ENCODE data around the gene POLG. TPM values are rescaled to one million over a fixed set of nuclear protein-coding genes. Genes with fewer than 3 reads are reported as not detected.
A peak's percentile ranks its signal among the peaks of the same experiment; 100 is the strongest.
"Not testable (repeated sequence)": the region's sequence is repeated elsewhere in the genome, so short reads cannot be mapped to it uniquely, and the experiment has no call there.

The POLG gene
- total RNA-seq, 1 donor from 2014 or later, result 55.0 TPM

DNA sequence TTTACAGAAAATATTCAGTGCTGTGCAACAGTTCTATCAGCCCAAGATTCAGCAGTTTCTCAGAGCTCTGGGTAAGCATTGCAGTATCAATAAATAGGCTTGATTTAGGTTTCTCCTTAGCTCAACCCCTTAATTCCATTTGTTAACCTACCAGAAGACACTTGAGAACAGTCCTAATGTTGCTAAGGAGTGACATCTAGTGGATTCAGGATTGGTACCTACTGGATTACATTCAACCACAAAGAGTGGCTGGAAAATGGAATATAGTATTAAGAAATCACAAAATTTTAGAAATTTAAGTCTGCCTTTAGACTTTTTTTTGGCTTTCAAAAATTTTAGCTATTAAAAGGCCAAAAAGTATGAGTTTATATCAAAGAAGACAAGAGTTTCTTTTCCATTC lies 34.7 kb downstream of the POLG start:
- H3K36me3 Mint-ChIP-seq, result peaks cover 26% of the 10 kb centered on the region
- TF ChIP-seq, protein P1, sequence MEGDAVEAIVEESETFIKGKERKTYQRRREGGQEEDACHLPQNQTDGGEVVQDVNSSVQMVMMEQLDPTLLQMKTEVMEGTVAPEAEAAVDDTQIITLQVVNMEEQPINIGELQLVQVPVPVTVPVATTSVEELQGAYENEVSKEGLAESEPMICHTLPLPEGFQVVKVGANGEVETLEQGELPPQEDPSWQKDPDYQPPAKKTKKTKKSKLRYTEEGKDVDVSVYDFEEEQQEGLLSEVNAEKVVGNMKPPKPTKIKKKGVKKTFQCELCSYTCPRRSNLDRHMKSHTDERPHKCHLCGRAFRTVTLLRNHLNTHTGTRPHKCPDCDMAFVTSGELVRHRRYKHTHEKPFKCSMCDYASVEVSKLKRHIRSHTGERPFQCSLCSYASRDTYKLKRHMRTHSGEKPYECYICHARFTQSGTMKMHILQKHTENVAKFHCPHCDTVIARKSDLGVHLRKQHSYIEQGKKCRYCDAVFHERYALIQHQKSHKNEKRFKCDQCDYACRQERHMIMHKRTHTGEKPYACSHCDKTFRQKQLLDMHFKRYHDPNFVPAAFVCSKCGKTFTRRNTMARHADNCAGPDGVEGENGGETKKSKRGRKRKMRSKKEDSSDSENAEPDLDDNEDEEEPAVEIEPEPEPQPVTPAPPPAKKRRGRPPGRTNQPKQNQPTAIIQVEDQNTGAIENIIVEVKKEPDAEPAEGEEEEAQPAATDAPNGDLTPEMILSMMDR (conservative IDR thresholded peaks at IDR 0.05), result peak; percentile 37
- no peaks in the 10 kb centered on the region for H3K4me1 Mint-ChIP-seq (ENCODE audit: unreplicated experiment)
- no peak overlapping the region for H3K27ac Mint-ChIP-seq
- H3K4me3 Mint-ChIP-seq, result no peak overlapping the region
- no peak for DNase-seq (ENCODE audit: extremely low spot score, unreplicated experiment)
- no peaks in the 10 kb centered on the region for H3K27me3 Mint-ChIP-seq
- H3K9me3 Mint-ChIP-seq, result no peaks in the 10 kb centered on the region

DNA sequence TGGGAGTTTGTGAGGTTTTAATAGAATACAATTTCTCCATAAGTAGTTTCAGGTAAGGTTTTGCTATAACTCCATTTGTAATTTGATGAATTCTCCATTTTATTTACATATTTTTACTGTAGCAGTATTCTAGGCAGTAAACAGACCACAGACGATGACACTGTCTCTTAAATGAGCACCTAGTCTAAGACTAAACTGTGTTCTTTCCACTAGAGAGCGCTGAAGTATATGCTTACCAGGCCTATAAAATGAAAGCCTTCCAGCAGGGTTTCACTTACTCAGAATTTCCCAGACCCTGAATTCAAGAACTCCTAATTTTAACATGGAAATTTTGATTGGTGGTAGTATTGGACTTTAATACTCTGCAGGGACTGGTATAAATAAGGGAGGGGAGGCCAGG lies 41.6 kb downstream of the POLG start:
- H3K9me3 Mint-ChIP-seq, result no peaks in the 10 kb centered on the region
- no peak for DNase-seq (ENCODE audit: extremely low spot score, unreplicated experiment)
- no peaks in the 10 kb centered on the region for H3K4me1 Mint-ChIP-seq (ENCODE audit: unreplicated experiment)
- no peak overlapping the region for H3K27ac Mint-ChIP-seq
- no peaks in the 10 kb centered on the region for H3K27me3 Mint-ChIP-seq
- TF ChIP-seq, protein P1 (conservative IDR thresholded peaks at IDR 0.05), result no peak
- H3K4me3 Mint-ChIP-seq, result no peak overlapping the region
- H3K36me3 Mint-ChIP-seq, result peaks cover 26% of the 10 kb centered on the region

DNA sequence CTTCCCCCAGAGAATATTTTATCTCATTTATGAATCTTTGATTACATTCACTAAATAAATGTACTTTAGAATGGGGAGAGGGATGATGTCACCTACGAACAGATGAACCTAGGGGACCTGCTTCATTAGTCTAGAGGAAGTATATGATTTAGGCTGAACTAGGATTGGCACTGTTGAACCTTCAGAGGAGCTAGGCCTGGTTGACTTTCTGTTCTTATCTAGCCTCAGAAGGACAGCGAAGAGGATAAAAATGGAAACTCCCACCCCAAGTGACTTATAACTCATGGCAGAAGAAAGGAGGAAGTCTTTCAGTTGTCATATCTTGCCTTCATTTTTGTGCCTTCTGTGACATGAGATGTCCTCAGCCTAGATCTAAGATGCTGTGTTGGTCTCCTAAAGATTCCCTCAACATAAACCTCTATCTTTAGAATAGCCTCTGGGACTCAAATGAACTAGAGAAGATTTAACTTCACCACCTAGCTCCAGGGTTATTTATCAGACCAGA lies 42.6 kb downstream of the POLG start:
- TF ChIP-seq, protein P1 (conservative IDR thresholded peaks at IDR 0.05), result no peak
- no peak overlapping the region for H3K27ac Mint-ChIP-seq
- no peaks in the 10 kb centered on the region for H3K4me1 Mint-ChIP-seq (ENCODE audit: unreplicated experiment)
- no peaks in the 10 kb centered on the region for H3K27me3 Mint-ChIP-seq
- no peak overlapping the region for H3K4me3 Mint-ChIP-seq
- H3K36me3 Mint-ChIP-seq, result peaks cover 29% of the 10 kb centered on the region
- no peaks in the 10 kb centered on the region for H3K9me3 Mint-ChIP-seq
- no peak for DNase-seq (ENCODE audit: extremely low spot score, unreplicated experiment)

DNA sequence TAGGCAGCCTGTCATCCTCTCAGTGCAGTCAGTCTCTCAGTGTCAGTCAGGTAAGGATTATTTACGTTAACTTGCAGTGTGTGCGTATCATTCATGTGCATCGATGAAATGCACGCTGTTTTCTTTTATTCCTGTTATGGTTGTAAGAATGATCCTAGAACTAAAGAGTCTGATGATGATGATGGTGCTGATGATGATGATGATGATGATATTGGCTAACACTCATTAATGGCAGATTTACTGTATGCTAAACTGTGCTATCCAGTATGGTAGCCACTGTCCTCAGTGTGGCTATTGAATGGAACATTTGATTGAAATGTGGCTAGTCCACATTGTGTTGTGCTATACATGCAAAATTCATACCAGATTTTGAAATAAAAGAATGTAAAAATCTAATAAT lies 51.4 kb downstream of the POLG start:
- Mint-ChIP-seq H3K27me3 (no peaks in the 10 kb centered on the region), H3K9me3 (no peaks in the 10 kb centered on the region), H3K36me3 (peaks cover 20% of the 10 kb centered on the region), H3K4me1 (ENCODE audit: unreplicated experiment) (no peaks in the 10 kb centered on the region), H3K27ac (no peak overlapping the region), H3K4me3 (no peak overlapping the region)
- TF ChIP-seq, protein P1 (conservative IDR thresholded peaks at IDR 0.05), result no peak
- DNase-seq (ENCODE audit: extremely low spot score, unreplicated experiment), result no peak

DNA sequence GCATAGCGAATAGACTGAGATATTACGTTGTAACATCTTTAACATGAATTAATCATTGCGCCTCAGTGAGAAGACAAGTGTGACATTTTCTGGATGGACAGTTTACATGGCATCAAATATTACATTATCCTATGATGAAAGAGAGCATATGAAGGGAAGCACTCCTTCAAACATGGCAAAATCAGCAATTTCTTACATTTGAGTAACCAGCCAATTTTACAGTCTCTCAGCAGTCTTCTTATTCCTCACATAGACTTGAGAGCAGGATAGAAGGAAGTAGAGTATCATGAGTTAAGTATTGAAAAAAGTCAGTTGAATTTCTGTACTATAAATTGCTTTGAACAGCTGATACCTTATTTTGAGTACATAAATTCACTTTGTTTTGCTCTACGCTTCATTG lies 52.0 kb downstream of the POLG start:
- H3K27ac Mint-ChIP-seq, result no peak overlapping the region
- no peaks in the 10 kb centered on the region for H3K4me1 Mint-ChIP-seq (ENCODE audit: unreplicated experiment)
- TF ChIP-seq, protein P1 (conservative IDR thresholded peaks at IDR 0.05), result no peak
- H3K4me3 Mint-ChIP-seq, result no peak overlapping the region
- peaks cover 22% of the 10 kb centered on the region for H3K36me3 Mint-ChIP-seq
- DNase-seq (ENCODE audit: extremely low spot score, unreplicated experiment), result no peak
- H3K27me3 Mint-ChIP-seq, result no peaks in the 10 kb centered on the region
- H3K9me3 Mint-ChIP-seq, result no peaks in the 10 kb centered on the region

DNA sequence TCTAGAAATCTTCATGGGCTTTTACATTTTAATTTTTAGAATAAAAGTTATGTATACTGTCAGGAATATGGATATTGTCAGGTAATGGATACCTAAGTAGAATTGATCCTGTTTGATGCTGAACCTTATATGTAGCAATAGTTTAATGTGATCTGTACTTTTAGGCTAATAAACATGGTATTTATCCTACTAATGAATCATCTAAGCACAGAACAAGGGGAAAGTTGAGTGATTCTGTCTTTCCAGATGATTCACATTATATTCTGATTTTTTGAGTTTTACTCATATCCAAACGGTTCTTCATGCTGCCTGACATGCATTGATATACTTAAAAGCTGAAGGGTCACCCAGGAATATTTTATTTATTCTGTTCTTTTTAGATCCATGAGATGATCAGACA lies 56.3 kb downstream of the POLG start:
- H3K36me3 Mint-ChIP-seq, result peaks cover 5% of the 10 kb centered on the region
- H3K27me3 Mint-ChIP-seq, result no peaks in the 10 kb centered on the region
- DNase-seq (ENCODE audit: extremely low spot score, unreplicated experiment), result no peak
- H3K27ac Mint-ChIP-seq, result no peak overlapping the region
- H3K9me3 Mint-ChIP-seq, result no peaks in the 10 kb centered on the region
- H3K4me3 Mint-ChIP-seq, result no peak overlapping the region
- TF ChIP-seq, protein P1 (conservative IDR thresholded peaks at IDR 0.05), result no peak
- H3K4me1 Mint-ChIP-seq (ENCODE audit: unreplicated experiment), result no peaks in the 10 kb centered on the region

DNA sequence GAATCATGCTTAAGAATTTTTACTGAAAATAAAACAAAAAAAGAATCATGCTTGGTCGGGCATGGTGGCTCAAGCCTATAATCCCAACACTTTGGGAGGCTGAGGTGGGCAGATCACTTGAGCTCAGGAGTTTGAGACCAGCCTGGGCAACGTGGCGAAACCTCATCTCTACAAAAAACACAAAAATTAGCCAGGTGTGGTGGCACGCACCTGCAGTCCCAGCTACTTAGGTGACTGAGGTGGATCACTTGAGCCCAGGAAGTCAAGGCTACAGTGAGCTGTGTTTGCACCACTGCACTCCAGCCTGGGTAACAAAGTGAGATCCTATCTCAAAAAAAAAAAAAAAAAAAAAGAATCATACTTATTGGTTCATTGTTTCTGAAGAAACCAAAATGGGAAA lies 57.3 kb downstream of the POLG start:
- not testable (repeated sequence) for H3K27ac Mint-ChIP-seq; H3K4me1 Mint-ChIP-seq (ENCODE audit: unreplicated experiment); H3K4me3 Mint-ChIP-seq; H3K27me3 Mint-ChIP-seq; DNase-seq (ENCODE audit: extremely low spot score, unreplicated experiment); H3K9me3 Mint-ChIP-seq; H3K36me3 Mint-ChIP-seq

Data from type B pancreatic cell (in vitro differentiated cells).